Retina (tissue), 1 donor: ENCODE measurements around the gene CYP4F12.
A peak's percentile ranks its signal among the peaks of the same experiment; 100 is the strongest.
"Not testable (repeated sequence)": the region's sequence is repeated elsewhere in the genome, so short reads cannot be mapped to it uniquely, and the experiment has no call there.

ENCODE experiments used
- DNase-seq: peaks from one replicate; pipeline ENCODE4 v3.0.0-alpha.2; 2016

CYP4F12 gene

GRCh38 chr19:15651791-15652190 lies 21.1 kb upstream of the CYP4F12 start:
- DNase-seq, result no peak

GRCh38 chr19:15652559-15653278 lies 20.2 kb upstream of the CYP4F12 start:
- DNase-seq, result no peak

GRCh38 chr19:15656467-15656866 lies 16.4 kb upstream of the CYP4F12 start:
- DNase-seq, result no peak

GRCh38 chr19:15663247-15663646 lies 9.6 kb upstream of the CYP4F12 start:
- no peak for DNase-seq

- no peak for DNase-seq
Observed at GRCh38 chr19:15666186-15666585, 6.7 kb upstream of the CYP4F12 start.

GRCh38 chr19:15666883-15667282 lies 6.0 kb upstream of the CYP4F12 start:
- no peak for DNase-seq

- no peak for DNase-seq
Observed at GRCh38 chr19:15669440-15669839, 3.4 kb upstream of the CYP4F12 start.

- DNase-seq, result no peak
Observed at GRCh38 chr19:15669891-15670290, 3.0 kb upstream of the CYP4F12 start.

GRCh38 chr19:15671237-15671821 lies 1.6 kb upstream of the CYP4F12 start:
- no peak for DNase-seq

GRCh38 chr19:15671891-15672579 lies 852 bp upstream of the CYP4F12 start:
- DNase-seq, result no peak

- DNase-seq, result no peak
Observed at GRCh38 chr19:15673176-15673654, 328 bp downstream of the CYP4F12 start.

- DNase-seq, result no peak
Observed at GRCh38 chr19:15675560-15675959, 2.7 kb downstream of the CYP4F12 start.

GRCh38 chr19:15679089-15679488 lies 6.2 kb downstream of the CYP4F12 start:
- DNase-seq, result no peak

- not testable (repeated sequence) for DNase-seq
Observed at GRCh38 chr19:15679865-15680264, 7.0 kb downstream of the CYP4F12 start.

- no peak for DNase-seq
Observed at GRCh38 chr19:15680478-15681322, 7.8 kb downstream of the CYP4F12 start.

GRCh38 chr19:15683411-15683810 lies 10.5 kb downstream of the CYP4F12 start:
- no peak for DNase-seq

GRCh38 chr19:15684828-15685227 lies 11.9 kb downstream of the CYP4F12 start:
- no peak for DNase-seq

- no peak for DNase-seq
Observed at GRCh38 chr19:15696654-15697194, 23.8 kb downstream of the CYP4F12 start.

GRCh38 chr19:15701757-15702533 lies 29.1 kb downstream of the CYP4F12 start:
- no peak for DNase-seq

- peak; percentile 2 for DNase-seq
Observed at GRCh38 chr19:15702534-15702930, 29.6 kb downstream of the CYP4F12 start.

- no peak for DNase-seq
Observed at GRCh38 chr19:15714638-15715037, 41.8 kb downstream of the CYP4F12 start.

GRCh38 chr19:15715642-15716041 lies 42.8 kb downstream of the CYP4F12 start:
- DNase-seq, result no peak
